HG02981 (cell line): ENCODE data around the gene CLTB.

Source experiments
- ATAC-seq: cut with Tn5 transposase; IDR thresholded peaks from one replicate; pipeline ENCODE4 v1.9.1; 2021; ENCODE audit warnings: mild to moderate bottlenecking, moderate library complexity; ENCODE audit not compliant: unreplicated experiment

The CLTB gene

DNA sequence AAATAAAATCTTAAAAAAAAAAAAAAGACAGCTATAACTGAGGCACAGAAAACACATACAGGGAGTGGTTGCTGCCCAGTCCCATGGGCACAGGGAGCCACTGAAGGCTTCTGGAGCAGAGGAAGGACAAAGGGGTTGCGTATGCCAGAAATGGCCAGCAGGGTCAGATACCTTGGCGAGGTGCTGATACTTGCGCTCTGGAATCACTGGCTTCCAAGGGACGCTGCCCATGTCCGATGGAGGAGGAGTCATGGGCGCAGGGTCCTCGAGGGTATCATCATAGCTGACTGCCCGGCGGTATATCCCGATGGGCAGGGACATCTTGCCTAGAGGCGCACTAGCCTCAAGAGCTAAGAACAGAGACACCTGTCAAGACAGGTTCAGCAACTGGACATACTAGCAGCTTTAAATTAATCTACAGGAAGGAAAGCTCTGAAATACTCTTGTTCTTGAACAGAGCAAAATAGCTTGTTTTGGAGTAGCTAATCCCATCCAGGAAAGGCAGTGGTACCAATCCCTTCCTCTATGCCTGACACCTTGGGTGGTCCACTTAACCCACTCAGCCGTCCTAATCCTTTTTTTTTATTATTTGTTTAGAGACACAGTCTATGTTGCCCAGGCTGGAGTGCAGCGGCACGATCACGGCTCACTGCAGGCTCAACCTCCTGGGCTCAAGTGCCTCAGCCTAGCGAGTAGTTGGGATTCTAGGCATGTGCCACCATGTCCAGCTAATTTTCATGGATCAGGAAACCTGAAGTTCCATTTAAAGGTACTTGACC, 60.8 kb downstream of the CLTB start:
- ATAC-seq = no peak

DNA sequence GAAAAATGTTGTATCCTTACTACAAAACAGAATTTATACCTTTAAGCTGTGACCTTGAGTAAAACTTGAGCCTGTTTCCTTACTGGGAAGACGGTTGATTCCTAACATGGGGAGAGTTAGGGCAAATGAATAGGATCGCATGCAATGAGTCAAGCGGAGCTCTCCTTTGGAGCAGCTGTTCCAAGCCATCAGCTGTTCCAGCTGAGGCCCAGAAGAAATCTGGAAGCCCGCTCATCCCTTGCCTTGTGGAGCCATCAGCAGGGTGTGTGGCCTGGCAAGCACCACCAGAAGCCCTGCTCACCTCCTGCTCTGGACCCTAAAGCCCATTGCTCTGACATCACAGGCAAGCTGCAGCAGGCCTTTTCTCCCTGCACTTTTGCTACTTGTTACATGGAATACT, 62.8 kb downstream of the CLTB start:
- no peak for ATAC-seq

DNA sequence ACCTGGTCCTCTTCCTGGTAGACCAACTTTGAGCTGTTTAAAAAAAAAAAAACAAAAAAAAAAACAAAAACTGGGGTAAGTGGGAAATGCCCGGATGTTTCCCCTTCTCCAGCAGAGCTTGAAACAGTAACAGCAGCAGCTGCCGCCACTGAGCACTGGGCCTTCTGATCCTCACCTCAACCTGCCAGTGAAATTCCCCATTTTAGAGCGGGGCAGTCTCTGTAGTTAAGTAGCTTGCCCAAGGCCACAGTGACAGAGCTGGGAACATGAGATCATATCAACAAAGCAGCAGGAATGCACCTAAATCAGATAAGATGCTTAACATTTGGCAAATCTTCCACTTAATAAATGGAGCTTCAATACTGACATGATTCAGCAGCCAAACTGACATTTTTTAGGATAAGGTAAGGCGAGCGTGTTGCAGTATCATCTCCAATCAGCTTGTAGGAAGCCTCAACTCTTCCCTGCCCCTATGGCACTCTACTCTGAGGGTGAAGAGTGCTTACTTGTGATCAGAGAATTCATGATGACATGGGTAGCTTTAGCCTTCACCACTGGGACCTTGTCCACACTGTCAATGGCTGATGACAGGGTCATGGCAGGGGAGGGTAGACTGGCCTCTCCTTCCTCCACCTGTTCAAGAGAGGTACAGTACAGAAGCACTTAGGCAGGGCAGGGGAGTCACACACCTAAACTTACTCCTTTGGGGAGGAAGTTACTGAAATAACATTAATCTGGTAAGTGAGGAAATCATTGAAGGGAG, 64.0 kb downstream of the CLTB start:
- ATAC-seq = no peak

DNA sequence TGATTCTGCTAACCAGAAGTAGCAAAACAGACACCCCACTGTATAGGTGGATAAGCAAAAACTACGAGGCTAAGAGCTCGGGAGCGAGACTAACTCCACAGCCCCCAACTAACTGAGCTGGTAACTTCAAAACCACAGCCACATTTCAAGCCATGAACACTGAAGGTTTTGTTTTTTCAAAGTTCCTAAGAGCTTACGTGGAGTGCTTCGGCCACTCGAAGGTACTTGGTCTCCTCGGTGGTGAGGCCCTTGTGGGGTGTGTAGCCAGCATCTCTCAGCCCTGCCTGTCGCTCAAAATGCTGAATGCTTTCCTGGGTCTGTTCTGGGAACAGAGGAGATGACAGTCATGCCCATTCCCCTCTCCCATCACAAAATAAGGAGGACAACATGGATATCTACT, 65.9 kb downstream of the CLTB start:
- no peak for ATAC-seq

DNA sequence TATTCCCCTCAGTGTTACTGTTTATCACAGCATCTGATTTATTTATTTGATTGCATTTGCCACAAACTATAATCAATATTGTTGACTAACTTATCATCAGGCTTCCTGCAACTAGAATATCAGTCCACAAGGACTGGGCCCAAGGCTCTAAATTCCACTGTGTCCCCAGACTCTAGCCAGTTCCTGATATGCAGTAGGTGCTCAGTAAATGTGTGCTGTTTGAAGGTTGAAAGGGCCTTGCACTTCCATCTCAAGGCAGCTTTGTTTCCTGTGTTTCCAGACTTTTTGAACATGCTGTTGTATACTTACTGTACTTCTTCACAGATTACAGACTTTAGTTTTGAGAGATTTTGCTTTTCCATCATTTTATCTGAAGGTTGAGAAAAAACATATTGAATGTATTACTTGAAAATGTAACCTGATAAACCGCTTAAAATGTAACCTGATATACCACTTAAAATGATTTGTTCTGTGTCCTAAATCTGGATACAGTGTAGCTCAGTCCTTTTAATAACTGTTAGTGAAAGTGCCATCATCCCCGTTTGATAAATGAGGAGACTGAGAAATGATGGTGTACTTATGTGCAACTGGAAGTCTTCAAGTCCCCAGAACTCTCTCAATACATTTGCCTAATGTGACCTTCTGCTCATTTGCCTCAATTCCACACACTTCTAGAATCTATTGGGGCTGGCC, 73.4 kb downstream of the CLTB start:
- ATAC-seq = no peak
